ENCODE measurements around the gene USP24.

USP24 gene

GRCh38 chr1:55052221-55053142, 162.7 kb downstream of the USP24 start:
- DNase-seq (ENCODE audit: low spot score), result no peak

GRCh38 chr1:55051621-55052020, 163.5 kb downstream of the USP24 start:
- DNase-seq (ENCODE audit: low spot score), result no peak

- no peak for DNase-seq (ENCODE audit: low spot score)
These were observed 164.0 kb downstream of the USP24 start for GRCh38 chr1:55051169-55051568.

- no peak for DNase-seq (ENCODE audit: low spot score)
These were observed 164.9 kb downstream of the USP24 start for GRCh38 chr1:55050283-55050682.

GRCh38 chr1:55049914-55050278, 165.3 kb downstream of the USP24 start:
- DNase-seq (ENCODE audit: low spot score), result no peak

GRCh38 chr1:55049271-55049913, 165.8 kb downstream of the USP24 start:
- DNase-seq (ENCODE audit: low spot score), result no peak

- no peak for DNase-seq (ENCODE audit: low spot score)
These were observed 166.5 kb downstream of the USP24 start for GRCh38 chr1:55048453-55049270.

GRCh38 chr1:55047611-55048010, 167.6 kb downstream of the USP24 start:
- no peak for DNase-seq (ENCODE audit: low spot score)

GRCh38 chr1:55046871-55047270, 168.3 kb downstream of the USP24 start:
- DNase-seq (ENCODE audit: low spot score), result no peak

GRCh38 chr1:55045430-55045829, 169.7 kb downstream of the USP24 start:
- no peak for DNase-seq (ENCODE audit: low spot score)

- no peak for DNase-seq (ENCODE audit: low spot score)
These were observed 170.4 kb downstream of the USP24 start for GRCh38 chr1:55044617-55045397.

GRCh38 chr1:55043726-55044125, 171.4 kb downstream of the USP24 start:
- DNase-seq (ENCODE audit: low spot score), result no peak

- DNase-seq (ENCODE audit: low spot score), result no peak
These were observed 172.2 kb downstream of the USP24 start for GRCh38 chr1:55043011-55043410.

- DNase-seq (ENCODE audit: low spot score), result no peak
These were observed 173.6 kb downstream of the USP24 start for GRCh38 chr1:55041613-55042012.

- DNase-seq (ENCODE audit: low spot score), result no peak
These were observed 174.2 kb downstream of the USP24 start for GRCh38 chr1:55040933-55041494.

- no peak for DNase-seq (ENCODE audit: low spot score)
These were observed 174.9 kb downstream of the USP24 start for GRCh38 chr1:55040083-55040932.

GRCh38 chr1:55039342-55040082, 175.7 kb downstream of the USP24 start, which contains the start of gene PCSK9:
TSS of gene PCSK9 (plus strand) at chr1:55039548. CDS start at chr1:55039838, 290 bp downstream.
- DNase-seq (ENCODE audit: low spot score), result no peak

- DNase-seq (ENCODE audit: low spot score), result no peak
These were observed 176.2 kb downstream of the USP24 start for GRCh38 chr1:55038974-55039341.

- DNase-seq (ENCODE audit: low spot score), result no peak
These were observed 176.7 kb downstream of the USP24 start for GRCh38 chr1:55038552-55038838.
